GM19328 (cell line): ENCODE results near the gene UBTF.
A peak's percentile ranks its signal among the peaks of the same experiment; 100 is the strongest.
"Not testable (repeated sequence)": the region's sequence is repeated elsewhere in the genome, so short reads cannot be mapped to it uniquely, and the experiment has no call there.

Experiments
- ATAC-seq: cut with Tn5 transposase; IDR thresholded peaks from one replicate; pipeline ENCODE4 v1.9.1; 2021; ENCODE audit warnings: mild to moderate bottlenecking, moderate library complexity; ENCODE audit not compliant: unreplicated experiment

Gene UBTF

GRCh38 chr17:44247440-44247841, 28.0 kb upstream of the UBTF start:
- no peak for ATAC-seq

GRCh38 chr17:44241106-44241624, 21.7 kb upstream of the UBTF start:
- no peak for ATAC-seq

- not testable (repeated sequence) for ATAC-seq
Observed at GRCh38 chr17:44237886-44238285, 18.4 kb upstream of the UBTF start.

- ATAC-seq = no peak
Observed at GRCh38 chr17:44236444-44236991, 17.0 kb upstream of the UBTF start.

GRCh38 chr17:44235583-44235936, 16.1 kb upstream of the UBTF start:
- ATAC-seq = no peak

- ATAC-seq = no peak
Observed at GRCh38 chr17:44233582-44233981, 14.1 kb upstream of the UBTF start.

GRCh38 chr17:44232061-44232460, 12.6 kb upstream of the UBTF start:
- no peak for ATAC-seq

- ATAC-seq = no peak
Observed at GRCh38 chr17:44230140-44230539, 10.7 kb upstream of the UBTF start.

GRCh38 chr17:44229090-44229489, 9.6 kb upstream of the UBTF start:
- no peak for ATAC-seq

- ATAC-seq = no peak
Observed at GRCh38 chr17:44223541-44224071, 4.1 kb upstream of the UBTF start.

GRCh38 chr17:44222112-44222869, 2.8 kb upstream of the UBTF start:
- ATAC-seq = no peak

- no peak for ATAC-seq
Observed at GRCh38 chr17:44221862-44222111, 2.3 kb upstream of the UBTF start.

- no peak for ATAC-seq
Observed at GRCh38 chr17:44221084-44221861, 1.8 kb upstream of the UBTF start.

- no peak for ATAC-seq
Observed at GRCh38 chr17:44220213-44221083, 973 bp upstream of the UBTF start.

- ATAC-seq = peak; percentile 32
Observed at GRCh38 chr17:44219108-44219615, 313 bp downstream of the UBTF start.

- ATAC-seq = peak; percentile 35
Observed at GRCh38 chr17:44218344-44219107, 949 bp downstream of the UBTF start.

GRCh38 chr17:44217738-44218343, 1.6 kb downstream of the UBTF start:
- ATAC-seq = no peak

- ATAC-seq = no peak
Observed at GRCh38 chr17:44216694-44217093, 2.8 kb downstream of the UBTF start.

GRCh38 chr17:44216173-44216572, 3.3 kb downstream of the UBTF start:
- ATAC-seq = no peak

- no peak for ATAC-seq
Observed at GRCh38 chr17:44214896-44215295, 4.6 kb downstream of the UBTF start.
